Panc1 (cell line): Measurements from ENCODE around the gene CPLX1. TPM values are rescaled to one million over a fixed set of nuclear protein-coding genes. Genes with fewer than 3 reads are reported as not detected.

Source experiments
- ATAC-seq: fragments of 200-7000 bp; cut with Tn5 transposase; 2 replicates; pipeline ENCODE4 v1.9.1; 2020; ENCODE audit warnings: mild to moderate bottlenecking, moderate library complexity
- BruUV-seq: library from RNA; stranded (reverse); fragments of 400-500 nt; replicated peaks from 2 replicates; lab custom pipeline; 2021; lab: Mats Ljungman, UMichigan
- CTCF ChIA-PET: fragments of 300-600 bp; sonication (Branson Sonifier 250); formaldehyde crosslinking; loops from one replicate; lab custom pipeline; 2022; ENCODE audit warnings: antibody characterized with exemption; lab: Charles Lee
- POLR2A ChIA-PET: fragments of 300-600 bp; sonication (Branson Sonifier 250); formaldehyde crosslinking; loops from one replicate; lab custom pipeline; 2022; ENCODE audit warnings: antibody characterized with exemption; lab: Charles Lee
- DNase-seq: peaks from one replicate; pipeline ENCODE4 v3.0.0-alpha.2; 2010; ENCODE audit warnings: low read depth, low spot score
- H3K27ac ChIP-seq: 2 replicates; pipeline ENCODE4 v1.5.1; 2011; ENCODE audit warnings: mild to moderate bottlenecking, low read length, inconsistent platforms
- H3K27me3 ChIP-seq: fragments of 200-500 bp; sonication (Bioruptor generic); 2 replicates; pipeline ENCODE4 v1.6.0; 2014; ENCODE audit warnings: low read length, inconsistent platforms; ENCODE audit not compliant: control insufficient read depth, insufficient read depth
- H3K36me3 ChIP-seq: fragments of 200-500 bp; sonication (Bioruptor generic); 2 replicates; pipeline ENCODE4 v1.5.1; 2014; ENCODE audit warnings: inconsistent platforms, mild to moderate bottlenecking, low read length, moderate library complexity; ENCODE audit not compliant: control insufficient read depth, insufficient read depth
- H3K4me1 ChIP-seq: 2 replicates; pipeline ENCODE4 v1.5.1; 2011; ENCODE audit warnings: inconsistent platforms, mild to moderate bottlenecking, low read length, moderate library complexity; ENCODE audit not compliant: control insufficient read depth, insufficient read depth
- H3K4me3 ChIP-seq, 2 experiments: 2 replicates each; pipeline ENCODE4 v1.5.1; 2011 to 2012; ENCODE audit warnings: low read depth in 2 of 2, low read length in 2 of 2, mild to moderate bottlenecking in 2 of 2, inconsistent platforms in 1 of 2, moderate library complexity in 1 of 2
- H3K9me3 ChIP-seq: fragments of 200-500 bp; sonication (Bioruptor generic); 2 replicates; pipeline ENCODE4 v1.5.1; 2014; ENCODE audit warnings: low read depth, mild to moderate bottlenecking, inconsistent platforms, low read length, moderate library complexity; ENCODE audit not compliant: control insufficient read depth, insufficient read depth
- POLR2AphosphoS5 ChIP-seq: IDR thresholded peaks from 2 replicates; pipeline ENCODE4 v1.6.1; 2012; ENCODE audit warnings: mild to moderate bottlenecking, low read depth, low read length, moderate library complexity
- SIN3A ChIP-seq: IDR thresholded peaks from 2 replicates; pipeline ENCODE4 v1.6.1; 2012; ENCODE audit warnings: low read depth, mild to moderate bottlenecking, low read length, moderate library complexity, borderline replicate concordance; ENCODE audit not compliant: insufficient read depth
- TCF7L2 ChIP-seq: IDR thresholded peaks from 2 replicates; pipeline ENCODE4 v1.6.1; 2011; ENCODE audit warnings: mild to moderate bottlenecking, low read depth, low read length, inconsistent platforms
- in situ Hi-C: cut with HindIII; loops from 2 replicates; pipeline ENCODE4 v1.10.0; 2016; ENCODE audit warnings: low sequenced_read_pairs, low pct_unique_long_range_greater_than_20kb
- intact Hi-C: fragments of 100-400 bp; cut with micrococcal nuclease; formaldehyde crosslinking; loops from one replicate; pipeline ENCODE4 v1.10.0; 2022; ENCODE audit not compliant: unreplicated experiment
- total RNA-seq: library from RNA; stranded (reverse); gene quantifications from one replicate; pipeline ENCODE4 v1.2.1, GENCODE V29; 2021; ENCODE audit not compliant: unreplicated experiment
- TF ChIP-seq, protein P1 (sequence below), 2 experiments: IDR thresholded peaks; 2 replicates each; pipeline ENCODE4 v1.6.1; 2011 to 2012; ENCODE audit warnings: low read depth in 2 of 2, control low read depth in 1 of 2, low read length in 1 of 2, mild to moderate bottlenecking in 1 of 2, moderate library complexity in 1 of 2; ENCODE audit not compliant: insufficient read depth in 1 of 2
- TF ChIP-seq, protein P2 (sequence below): fragments of 450-650 bp; IDR thresholded peaks from 2 replicates; pipeline ENCODE4 v1.5.1; 2017; ENCODE audit warnings: mild to moderate bottlenecking

Gene CPLX1
- total RNA-seq, 1 experiment from 2014 or later = 6.7 TPM

DNA sequence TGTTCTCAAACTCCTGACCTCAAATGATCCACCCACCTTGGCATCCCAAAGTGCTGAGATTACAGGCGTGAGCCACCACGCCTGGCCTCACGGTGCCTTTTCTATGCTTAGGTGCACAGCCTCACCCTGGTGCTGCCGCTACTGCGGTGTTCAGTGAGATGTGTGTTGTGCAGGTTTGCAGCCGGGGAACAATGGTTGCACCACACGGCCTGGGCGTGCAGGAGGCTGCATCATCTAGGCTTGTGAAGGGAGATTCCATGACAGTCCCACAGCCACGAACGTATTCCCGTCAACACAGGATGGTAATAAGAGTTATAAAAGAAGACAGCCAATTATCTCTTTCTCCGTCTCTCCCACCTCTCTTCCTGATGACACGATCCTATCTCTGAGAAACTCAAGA, 22.0 kb downstream of the CPLX1 start:
- TF ChIP-seq SIN3A (no peak), TCF7L2 (no peak), POLR2AphosphoS5 (no peak)
- TF ChIP-seq, protein P1, sequence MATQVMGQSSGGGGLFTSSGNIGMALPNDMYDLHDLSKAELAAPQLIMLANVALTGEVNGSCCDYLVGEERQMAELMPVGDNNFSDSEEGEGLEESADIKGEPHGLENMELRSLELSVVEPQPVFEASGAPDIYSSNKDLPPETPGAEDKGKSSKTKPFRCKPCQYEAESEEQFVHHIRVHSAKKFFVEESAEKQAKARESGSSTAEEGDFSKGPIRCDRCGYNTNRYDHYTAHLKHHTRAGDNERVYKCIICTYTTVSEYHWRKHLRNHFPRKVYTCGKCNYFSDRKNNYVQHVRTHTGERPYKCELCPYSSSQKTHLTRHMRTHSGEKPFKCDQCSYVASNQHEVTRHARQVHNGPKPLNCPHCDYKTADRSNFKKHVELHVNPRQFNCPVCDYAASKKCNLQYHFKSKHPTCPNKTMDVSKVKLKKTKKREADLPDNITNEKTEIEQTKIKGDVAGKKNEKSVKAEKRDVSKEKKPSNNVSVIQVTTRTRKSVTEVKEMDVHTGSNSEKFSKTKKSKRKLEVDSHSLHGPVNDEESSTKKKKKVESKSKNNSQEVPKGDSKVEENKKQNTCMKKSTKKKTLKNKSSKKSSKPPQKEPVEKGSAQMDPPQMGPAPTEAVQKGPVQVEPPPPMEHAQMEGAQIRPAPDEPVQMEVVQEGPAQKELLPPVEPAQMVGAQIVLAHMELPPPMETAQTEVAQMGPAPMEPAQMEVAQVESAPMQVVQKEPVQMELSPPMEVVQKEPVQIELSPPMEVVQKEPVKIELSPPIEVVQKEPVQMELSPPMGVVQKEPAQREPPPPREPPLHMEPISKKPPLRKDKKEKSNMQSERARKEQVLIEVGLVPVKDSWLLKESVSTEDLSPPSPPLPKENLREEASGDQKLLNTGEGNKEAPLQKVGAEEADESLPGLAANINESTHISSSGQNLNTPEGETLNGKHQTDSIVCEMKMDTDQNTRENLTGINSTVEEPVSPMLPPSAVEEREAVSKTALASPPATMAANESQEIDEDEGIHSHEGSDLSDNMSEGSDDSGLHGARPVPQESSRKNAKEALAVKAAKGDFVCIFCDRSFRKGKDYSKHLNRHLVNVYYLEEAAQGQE (IDR thresholded peaks at IDR 0.05; ENCODE audit: insufficient read depth in 1 of 2, low read depth in 2 of 2, low read length in 1 of 2) = no peak
- TF ChIP-seq, protein P2, sequence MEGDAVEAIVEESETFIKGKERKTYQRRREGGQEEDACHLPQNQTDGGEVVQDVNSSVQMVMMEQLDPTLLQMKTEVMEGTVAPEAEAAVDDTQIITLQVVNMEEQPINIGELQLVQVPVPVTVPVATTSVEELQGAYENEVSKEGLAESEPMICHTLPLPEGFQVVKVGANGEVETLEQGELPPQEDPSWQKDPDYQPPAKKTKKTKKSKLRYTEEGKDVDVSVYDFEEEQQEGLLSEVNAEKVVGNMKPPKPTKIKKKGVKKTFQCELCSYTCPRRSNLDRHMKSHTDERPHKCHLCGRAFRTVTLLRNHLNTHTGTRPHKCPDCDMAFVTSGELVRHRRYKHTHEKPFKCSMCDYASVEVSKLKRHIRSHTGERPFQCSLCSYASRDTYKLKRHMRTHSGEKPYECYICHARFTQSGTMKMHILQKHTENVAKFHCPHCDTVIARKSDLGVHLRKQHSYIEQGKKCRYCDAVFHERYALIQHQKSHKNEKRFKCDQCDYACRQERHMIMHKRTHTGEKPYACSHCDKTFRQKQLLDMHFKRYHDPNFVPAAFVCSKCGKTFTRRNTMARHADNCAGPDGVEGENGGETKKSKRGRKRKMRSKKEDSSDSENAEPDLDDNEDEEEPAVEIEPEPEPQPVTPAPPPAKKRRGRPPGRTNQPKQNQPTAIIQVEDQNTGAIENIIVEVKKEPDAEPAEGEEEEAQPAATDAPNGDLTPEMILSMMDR = no peak
- BruUV-seq = no TSS peak

DNA sequence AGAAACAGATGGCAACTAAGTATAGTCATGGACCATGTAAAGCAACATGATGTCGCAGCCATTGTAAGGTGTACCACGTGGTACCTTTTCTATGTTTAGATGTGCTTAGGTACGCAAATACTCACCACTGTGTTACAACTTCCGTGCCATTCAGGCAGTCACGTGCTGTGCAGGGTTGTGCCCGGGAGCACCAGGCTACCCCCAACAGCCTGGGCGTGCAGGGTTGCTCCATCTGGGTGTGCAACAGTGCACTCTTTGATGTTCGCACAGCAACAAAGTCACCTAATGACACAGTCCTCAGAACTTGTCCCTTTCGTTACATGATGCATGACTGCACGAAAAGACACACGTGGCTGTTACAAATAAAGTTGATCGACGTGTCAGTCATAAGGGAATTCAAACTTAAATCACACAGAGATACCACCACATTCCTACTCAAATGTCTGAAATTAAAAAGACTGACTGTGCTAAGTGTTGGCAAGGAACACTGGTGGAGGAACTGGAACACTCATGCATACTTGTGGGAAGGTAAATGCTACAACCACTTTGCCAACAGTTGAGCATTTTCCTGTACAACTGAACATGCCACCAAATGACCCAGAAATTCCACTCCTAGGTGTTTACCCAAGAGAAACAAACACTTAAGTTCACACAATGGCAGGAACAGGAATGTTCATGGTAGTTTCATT, 24.3 kb downstream of the CPLX1 start:
- H3K4me1 ChIP-seq = peaks cover 7% of the 10 kb centered on the region
- in situ Hi-C loops = no loop called here
- CTCF ChIA-PET = no interaction called here

More for the DNA sequence above, 22.0 kb downstream of the CPLX1 start:
- no peaks in the 10 kb centered on the region for H3K9me3 ChIP-seq
- H3K36me3 ChIP-seq = no peaks in the 10 kb centered on the region
- no peak for DNase-seq
- ChIA-PET CTCF (no interaction called here), POLR2A (no interaction called here)
- no peak overlapping the region for H3K27ac ChIP-seq
- in situ Hi-C loops (no loop called here), intact Hi-C loops (no loop called here)
- no peak overlapping the region for H3K4me3 ChIP-seq
- H3K27me3 ChIP-seq = no peaks in the 10 kb centered on the region
- peaks cover 3% of the 10 kb centered on the region; the same call in 1 of the 2 replicates for H3K4me1 ChIP-seq
- no peak for ATAC-seq

More for the DNA sequence above, 24.3 kb downstream of the CPLX1 start:
- no peaks in the 10 kb centered on the region for H3K27me3 ChIP-seq
- H3K4me3 ChIP-seq = no peak overlapping the region
- DNase-seq (no peak), ATAC-seq (no peak)
- intact Hi-C loops = no loop called here
- no TSS peak for BruUV-seq
- no peaks in the 10 kb centered on the region for H3K9me3 ChIP-seq
- TF ChIP-seq, protein P2 = no peak
- TF ChIP-seq, protein P1 (IDR thresholded peaks at IDR 0.05; ENCODE audit: insufficient read depth in 1 of 2, low read depth in 2 of 2, low read length in 1 of 2) = no peak
- no peak for TF ChIP-seq SIN3A
- POLR2A ChIA-PET = no interaction called here
- no peak overlapping the region for H3K27ac ChIP-seq
- no peaks in the 10 kb centered on the region for H3K36me3 ChIP-seq
